IPS-18c (cell line): ENCODE measurements around the gene SBF2.
"Not testable (repeated sequence)": the region's sequence is repeated elsewhere in the genome, so short reads cannot be mapped to it uniquely, and the experiment has no call there.

Experiments
- H3K4me3 ChIP-seq: 2 replicates; pipeline ENCODE4 v1.7.0; 2013; ENCODE audit warnings: low read depth, mild to moderate bottlenecking, low read length, moderate library complexity; ENCODE audit not compliant: insufficient read depth
- H3K9me3 ChIP-seq: one replicate; pipeline ENCODE4 v1.6.1; 2013; ENCODE audit warnings: mild to moderate bottlenecking, low read length, moderate library complexity; ENCODE audit not compliant: control insufficient read depth, insufficient read depth

Gene SBF2

GRCh38 chr11:10122326-10123197 is 171.5 kb downstream of the SBF2 start:
- Histone ChIP-seq H3K4me3 (no peak overlapping the region), H3K9me3 (no peaks in the 10 kb centered on the region)

GRCh38 chr11:10118865-10119264 is 175.2 kb downstream of the SBF2 start:
- Histone ChIP-seq H3K4me3 (no peak overlapping the region), H3K9me3 (no peaks in the 10 kb centered on the region)

- H3K9me3 ChIP-seq, result no peaks in the 10 kb centered on the region
- no peak overlapping the region for H3K4me3 ChIP-seq
Observed at GRCh38 chr11:10117709-10118351, 176.2 kb downstream of the SBF2 start.

- Histone ChIP-seq H3K9me3 (no peaks in the 10 kb centered on the region), H3K4me3 (no peak overlapping the region)
Observed at GRCh38 chr11:10116588-10116987, 177.4 kb downstream of the SBF2 start.

DNA sequence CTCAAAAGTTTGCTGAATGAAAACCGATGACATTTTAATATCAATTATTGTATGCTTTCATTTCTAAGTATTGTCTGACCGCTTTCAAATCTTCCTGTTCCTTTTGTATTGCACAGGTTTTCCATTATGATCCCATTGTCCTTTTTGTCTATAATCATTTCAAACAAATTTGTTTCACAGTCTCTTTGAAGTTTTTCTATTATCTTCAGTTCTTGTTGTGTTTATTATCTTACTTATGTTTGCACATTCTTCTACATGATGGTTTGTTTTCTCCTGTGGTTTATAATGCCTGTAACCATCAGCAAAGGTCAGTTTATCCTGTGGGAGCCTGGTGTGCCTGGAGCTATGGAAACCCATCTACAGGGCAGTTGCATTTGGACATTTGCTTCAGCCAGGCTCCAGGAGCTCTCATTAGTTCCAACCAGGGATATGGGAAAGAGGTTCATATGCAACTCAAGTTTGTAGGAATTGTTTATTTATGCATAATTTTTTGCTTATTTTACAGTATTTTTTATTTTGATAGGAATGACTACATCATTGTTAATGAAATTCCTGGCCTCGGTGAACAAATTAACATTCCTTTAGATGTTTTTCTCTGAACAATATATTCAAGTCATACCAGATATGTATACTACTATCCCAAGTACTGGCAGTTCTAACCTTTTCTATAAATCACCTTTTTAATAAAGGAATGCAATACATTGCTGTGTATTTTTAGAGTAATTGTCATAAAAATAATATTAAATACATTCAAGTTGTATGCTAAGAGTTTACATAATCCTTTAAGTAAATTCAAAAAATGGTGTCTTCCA is 179.2 kb downstream of the SBF2 start:
- H3K4me3 ChIP-seq, result no peak overlapping the region
- H3K9me3 ChIP-seq, result no peaks in the 10 kb centered on the region

GRCh38 chr11:10113852-10114251 is 180.2 kb downstream of the SBF2 start:
- Histone ChIP-seq H3K4me3 (no peak overlapping the region), H3K9me3 (no peaks in the 10 kb centered on the region)

- H3K4me3 ChIP-seq, result no peak overlapping the region
- no peaks in the 10 kb centered on the region for H3K9me3 ChIP-seq
Observed at GRCh38 chr11:10109806-10110205, 184.2 kb downstream of the SBF2 start.

- no peaks in the 10 kb centered on the region for H3K9me3 ChIP-seq
- no peak overlapping the region for H3K4me3 ChIP-seq
Observed at GRCh38 chr11:10108915-10109680, 184.9 kb downstream of the SBF2 start.

DNA sequence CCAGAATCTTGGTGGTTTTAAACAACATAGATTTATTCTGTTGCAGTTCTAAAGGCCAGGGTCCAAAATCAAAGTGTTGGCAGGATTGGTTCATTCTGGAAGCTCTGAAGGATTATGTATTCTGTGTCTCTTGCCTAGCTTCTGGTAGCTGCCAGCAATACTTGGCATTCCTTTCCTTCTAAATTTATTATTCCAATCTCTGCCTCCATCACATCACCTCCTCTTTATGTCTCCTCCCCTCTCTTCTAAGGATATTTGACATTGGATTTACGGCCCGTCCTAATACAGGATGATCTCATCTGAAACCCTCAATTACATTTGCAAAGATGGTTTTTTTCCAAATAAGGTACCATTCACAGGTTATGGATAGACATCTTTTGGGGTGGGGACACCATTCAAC is 186.5 kb downstream of the SBF2 start:
- Histone ChIP-seq H3K4me3 (no peak overlapping the region), H3K9me3 (no peaks in the 10 kb centered on the region)

DNA sequence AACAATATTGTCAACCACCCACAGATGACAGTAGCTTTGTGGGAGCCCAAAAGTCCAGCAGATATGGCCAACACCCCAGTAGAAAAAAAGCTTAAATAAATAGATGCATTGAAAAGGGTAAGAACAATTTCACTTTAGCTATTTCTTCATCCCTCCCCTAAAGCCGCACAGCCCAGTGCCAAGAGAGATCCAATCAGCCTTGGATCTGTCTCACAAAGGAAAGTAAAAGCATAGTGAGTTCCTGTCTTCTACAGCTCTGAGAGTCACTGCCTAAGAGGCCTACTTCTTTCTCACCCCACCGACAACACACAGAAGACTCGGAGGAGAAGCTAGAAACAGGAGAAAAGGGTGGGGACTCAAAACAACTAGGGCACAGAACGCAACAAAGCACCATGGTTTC is 196.4 kb downstream of the SBF2 start:
- H3K4me3 ChIP-seq, result no peak overlapping the region

GRCh38 chr11:10096987-10097386 is 197.0 kb downstream of the SBF2 start:
- H3K9me3 ChIP-seq, result no peaks in the 10 kb centered on the region
- H3K4me3 ChIP-seq, result no peak overlapping the region

More for the DNA sequence above, 196.4 kb downstream of the SBF2 start:
- no peaks in the 10 kb centered on the region for H3K9me3 ChIP-seq

DNA sequence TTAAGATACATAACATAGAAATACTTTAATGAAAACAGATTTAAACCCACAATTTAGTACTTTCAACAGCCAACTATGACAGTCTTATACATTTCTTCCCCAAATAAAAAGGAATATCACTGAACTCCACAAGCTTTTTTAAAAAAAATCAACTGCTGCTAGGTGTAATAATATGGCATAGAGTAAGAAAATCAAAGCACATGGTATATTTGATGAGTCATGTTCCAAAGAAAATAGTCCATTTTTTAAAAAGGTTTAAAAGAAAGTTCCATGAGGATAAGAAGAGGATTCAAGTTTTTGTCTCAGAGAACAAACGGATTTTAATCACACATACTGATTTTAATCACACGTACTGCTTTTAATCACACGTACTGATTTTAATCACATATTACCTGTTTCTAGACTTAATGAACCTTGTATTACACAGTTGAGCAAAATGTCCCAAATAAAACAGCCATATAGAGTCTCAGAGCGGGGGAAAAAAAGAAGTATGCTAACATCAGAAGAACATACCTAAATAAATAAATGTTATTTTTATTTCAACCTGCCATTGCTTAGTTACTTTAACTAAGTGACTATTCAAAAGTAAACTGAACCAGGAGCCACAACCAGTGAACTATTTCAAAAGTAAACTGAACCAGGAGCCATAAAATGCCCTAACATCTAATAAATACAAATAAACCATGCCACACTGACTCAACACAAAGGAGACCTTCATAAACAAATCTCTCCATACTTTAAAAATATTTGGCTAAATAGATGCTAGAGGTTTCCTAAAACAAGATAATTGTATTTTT is 198.4 kb downstream of the SBF2 start:
- H3K4me3 ChIP-seq, result no peak overlapping the region
- no peaks in the 10 kb centered on the region for H3K9me3 ChIP-seq

- Histone ChIP-seq H3K4me3 (no peak overlapping the region), H3K9me3 (no peaks in the 10 kb centered on the region)
Observed at GRCh38 chr11:10092426-10092825, 201.6 kb downstream of the SBF2 start.

GRCh38 chr11:10091314-10092045 is 202.5 kb downstream of the SBF2 start:
- no peak overlapping the region for H3K4me3 ChIP-seq
- H3K9me3 ChIP-seq, result no peaks in the 10 kb centered on the region

- not testable (repeated sequence) for H3K4me3 ChIP-seq, H3K9me3 ChIP-seq
Observed at GRCh38 chr11:10087923-10088225, 206.1 kb downstream of the SBF2 start.
